RWPE2 (cell line): ENCODE data around the gene IRS1.

Experiments used
- ATAC-seq: fragments of 200-7000 bp; cut with Tn5 transposase; 3 replicates; pipeline ENCODE4 v1.9.1; 2021; ENCODE audit warnings: low read depth
- DNase-seq: peaks from one replicate; pipeline ENCODE4 v3.0.0-alpha.2; 2020; ENCODE audit warnings: low spot score
- H3K27ac ChIP-seq: fragments of 450-650 bp; 2 replicates; pipeline ENCODE4 v1.5.1; 2017; ENCODE audit warnings: mild to moderate bottlenecking; ENCODE audit not compliant: poor library complexity, severe bottlenecking
- H3K27me3 ChIP-seq: fragments of 250-450 bp; sonication (Bioruptor Pico); 2 replicates; pipeline ENCODE4 v1.5.1; 2021; ENCODE audit warnings: mild to moderate bottlenecking, moderate library complexity; ENCODE audit not compliant: insufficient read depth, poor library complexity, severe bottlenecking
- H3K36me3 ChIP-seq: fragments of 250-450 bp; sonication (Bioruptor Pico); 2 replicates; pipeline ENCODE4 v1.5.1; 2020; ENCODE audit warnings: low read depth, mild to moderate bottlenecking, moderate library complexity
- H3K4me1 ChIP-seq: fragments of 250-450 bp; sonication (Bioruptor Pico); 2 replicates; pipeline ENCODE4 v1.5.1; 2021; ENCODE audit warnings: mild to moderate bottlenecking, moderate library complexity; ENCODE audit not compliant: insufficient read depth, poor library complexity, severe bottlenecking
- H3K4me3 ChIP-seq: fragments of 250-450 bp; sonication (Bioruptor Pico); 2 replicates; pipeline ENCODE4 v1.5.1; 2021; ENCODE audit warnings: mild to moderate bottlenecking, moderate library complexity; ENCODE audit not compliant: severe bottlenecking
- H3K9me3 ChIP-seq: fragments of 250-450 bp; sonication (Bioruptor Pico); 2 replicates; pipeline ENCODE4 v1.5.1; 2021; ENCODE audit warnings: mild to moderate bottlenecking, moderate library complexity; ENCODE audit not compliant: severe bottlenecking
- CTCF ChIP-seq: fragments of 450-650 bp; IDR thresholded peaks from one replicate; pipeline ENCODE4 v1.5.1; 2017; ENCODE audit warnings: mild to moderate bottlenecking, moderate library complexity; ENCODE audit not compliant: poor library complexity, severe bottlenecking

The IRS1 gene

GRCh38 chr2:226799211-226799975, at the start of gene IRS1:
IRS1 (minus strand) TSS chr2:226799820; CDS start chr2:226798738, 1,082 bp downstream.
- Histone ChIP-seq H3K27ac (peak within 1 kb of the TSS; percentile 93), H3K27me3 (no peaks in the 10 kb centered on the region), H3K4me3 (peak within 1 kb of the TSS; percentile 63), H3K36me3 (peaks cover 33% of the 10 kb centered on the region), H3K9me3 (no peaks in the 10 kb centered on the region), H3K4me1 (peaks cover 8% of the 10 kb centered on the region)
- ATAC-seq (peak; percentile 11), DNase-seq (peak; percentile 61)
- TF ChIP-seq CTCF = peak; percentile 90

GRCh38 chr2:226849349-226849748, 49.7 kb upstream of the IRS1 start:
- no peaks in the 10 kb centered on the region for H3K4me1 ChIP-seq
- no peaks in the 10 kb centered on the region for H3K27me3 ChIP-seq
- H3K4me3 ChIP-seq = no peak overlapping the region
- ATAC-seq (no peak), DNase-seq (no peak)
- no peaks in the 10 kb centered on the region for H3K36me3 ChIP-seq
- TF ChIP-seq CTCF = no peak
- no peak overlapping the region for H3K27ac ChIP-seq
- H3K9me3 ChIP-seq = no peaks in the 10 kb centered on the region

DNA sequence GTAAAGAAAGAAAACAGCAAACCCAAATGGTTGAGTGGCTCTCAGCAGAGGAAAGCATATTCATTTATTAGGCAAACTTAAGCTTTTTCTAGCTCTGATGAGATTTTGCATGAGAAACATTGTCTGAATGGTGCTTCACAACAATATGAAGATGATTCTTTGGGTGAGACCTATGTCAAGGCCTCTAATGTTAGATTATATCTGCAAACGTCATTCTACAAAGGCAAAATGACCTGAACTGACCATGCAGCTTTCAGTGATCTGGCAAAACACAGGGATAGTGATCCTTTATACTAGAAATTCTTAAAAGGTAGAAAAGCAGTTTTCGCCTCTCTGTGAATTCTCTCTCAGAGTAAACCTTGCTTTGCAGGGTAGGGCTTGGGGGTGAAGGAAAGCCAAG, 47.9 kb upstream of the IRS1 start:
- TF ChIP-seq CTCF = no peak
- Histone ChIP-seq H3K4me3 (no peak overlapping the region), H3K27ac (no peak overlapping the region), H3K27me3 (no peaks in the 10 kb centered on the region), H3K9me3 (no peaks in the 10 kb centered on the region), H3K4me1 (no peaks in the 10 kb centered on the region), H3K36me3 (no peaks in the 10 kb centered on the region)
- ATAC-seq (no peak), DNase-seq (no peak)

DNA sequence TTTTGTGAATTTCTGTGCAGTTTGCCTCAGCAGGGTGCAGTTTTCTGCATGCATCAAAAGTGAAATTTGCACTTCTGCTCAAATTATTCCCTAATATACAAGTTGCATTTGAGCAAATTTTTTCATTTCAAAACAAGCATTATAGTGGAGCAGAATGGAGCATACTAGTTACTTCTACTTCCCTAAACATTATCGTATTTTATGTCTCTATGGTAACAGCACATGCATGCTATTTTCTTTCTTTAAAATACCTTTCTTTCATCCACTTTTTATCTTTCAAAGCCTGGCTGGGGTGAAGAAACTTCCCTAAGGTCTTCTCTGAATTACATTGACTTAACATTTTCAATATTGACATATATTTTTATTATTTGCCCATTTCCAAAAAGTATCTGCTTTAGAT, 47.5 kb upstream of the IRS1 start:
- DNase-seq = no peak
- no peak for ATAC-seq
- H3K9me3 ChIP-seq = no peaks in the 10 kb centered on the region
- H3K27ac ChIP-seq = no peak overlapping the region
- no peaks in the 10 kb centered on the region for H3K27me3 ChIP-seq
- no peak overlapping the region for H3K4me3 ChIP-seq
- no peak for TF ChIP-seq CTCF
- H3K36me3 ChIP-seq = no peaks in the 10 kb centered on the region
- H3K4me1 ChIP-seq = no peaks in the 10 kb centered on the region
